ENCODE results near the gene PLSCR2. TPM values are rescaled to one million over a fixed set of nuclear protein-coding genes. Genes with fewer than 3 reads are reported as not detected.
A peak's percentile ranks its signal among the peaks of the same experiment; 100 is the strongest.
"Not testable (repeated sequence)": the region's sequence is repeated elsewhere in the genome, so short reads cannot be mapped to it uniquely, and the experiment has no call there.

PLSCR2 gene
- total RNA-seq, 1 experiment from 2014 or later = not detected

GRCh38 chr3:146491303-146491702, 21.9 kb upstream of the PLSCR2 start:
- no peak for DNase-seq (ENCODE audit: low read depth)

- no peak for DNase-seq (ENCODE audit: low read depth)
Observed at GRCh38 chr3:146485297-146485696, 15.9 kb upstream of the PLSCR2 start.

- no peak for DNase-seq (ENCODE audit: low read depth)
Observed at GRCh38 chr3:146476094-146476740, 6.9 kb upstream of the PLSCR2 start.

DNA sequence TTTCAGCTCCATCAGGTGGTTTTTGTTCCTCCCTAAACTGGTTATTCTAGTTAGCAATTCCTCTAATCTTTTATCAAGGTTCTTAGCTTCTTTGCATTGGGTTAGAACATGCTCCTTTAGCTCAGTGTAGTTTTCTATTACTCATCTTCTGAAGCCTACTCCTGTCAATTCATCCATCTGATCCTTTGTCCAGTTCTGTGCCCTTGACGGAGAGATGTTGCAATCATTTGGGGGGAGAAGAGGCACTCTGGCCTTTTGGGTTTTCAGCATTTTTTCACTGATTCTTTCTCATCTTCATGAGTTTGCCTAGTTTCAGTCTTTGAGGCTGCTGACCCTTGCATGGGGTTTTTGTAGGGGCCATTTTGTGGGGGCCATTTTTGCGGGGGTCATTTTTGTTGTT, 5.6 kb upstream of the PLSCR2 start:
- not testable (repeated sequence) for DNase-seq (ENCODE audit: low read depth)

DNA sequence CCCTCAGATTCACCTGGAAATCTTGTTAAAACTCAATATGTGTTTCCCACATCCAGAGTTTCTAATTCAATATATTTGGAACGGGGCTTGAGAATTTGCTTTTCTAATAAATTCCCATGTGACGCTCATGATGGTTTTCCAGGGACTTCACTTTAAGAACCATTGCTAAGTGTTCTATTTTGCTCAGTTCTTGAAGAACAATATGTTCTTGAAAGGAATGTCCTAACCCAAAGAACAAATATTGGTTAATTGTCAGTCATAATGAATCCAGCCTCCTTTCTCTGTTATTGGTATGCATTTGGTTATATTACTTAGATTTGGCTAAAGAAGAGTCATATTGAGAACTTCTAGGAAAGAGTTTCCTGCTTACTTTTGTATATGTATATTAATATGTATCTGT, 4.4 kb upstream of the PLSCR2 start:
- no peak for DNase-seq (ENCODE audit: low read depth)

DNA sequence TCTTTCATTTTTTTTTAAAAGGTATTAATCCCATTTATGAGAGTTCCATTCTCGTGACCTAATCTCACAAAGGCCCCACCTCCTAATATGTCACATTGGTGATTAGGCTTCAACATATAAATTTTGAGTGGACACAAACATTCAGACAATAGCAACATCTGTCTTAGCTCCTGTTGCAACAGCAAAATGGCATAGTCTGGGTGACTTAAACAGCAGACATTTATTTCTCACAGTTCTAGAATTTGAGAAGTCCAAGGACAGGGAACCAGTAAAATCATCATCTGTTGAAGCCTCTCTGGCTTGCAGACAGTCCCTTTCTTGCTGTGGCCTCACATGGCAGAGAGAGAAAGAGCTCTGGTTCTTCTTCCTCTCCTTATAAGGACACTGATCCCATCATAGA, 3.2 kb upstream of the PLSCR2 start:
- DNase-seq (ENCODE audit: low read depth) = no peak

GRCh38 chr3:146471012-146471411, 1.7 kb upstream of the PLSCR2 start:
- DNase-seq (ENCODE audit: low read depth) = no peak

- DNase-seq (ENCODE audit: low read depth) = no peak
Observed at GRCh38 chr3:146470425-146470990, 1.1 kb upstream of the PLSCR2 start.

- DNase-seq (ENCODE audit: low read depth) = no peak
Observed at GRCh38 chr3:146468671-146469149, 651 bp downstream of the PLSCR2 start.

- DNase-seq (ENCODE audit: low read depth) = peak; percentile 14
Observed at GRCh38 chr3:146468234-146468633, 1.1 kb downstream of the PLSCR2 start.

- DNase-seq (ENCODE audit: low read depth) = no peak
Observed at GRCh38 chr3:146466604-146467003, 2.8 kb downstream of the PLSCR2 start.

DNA sequence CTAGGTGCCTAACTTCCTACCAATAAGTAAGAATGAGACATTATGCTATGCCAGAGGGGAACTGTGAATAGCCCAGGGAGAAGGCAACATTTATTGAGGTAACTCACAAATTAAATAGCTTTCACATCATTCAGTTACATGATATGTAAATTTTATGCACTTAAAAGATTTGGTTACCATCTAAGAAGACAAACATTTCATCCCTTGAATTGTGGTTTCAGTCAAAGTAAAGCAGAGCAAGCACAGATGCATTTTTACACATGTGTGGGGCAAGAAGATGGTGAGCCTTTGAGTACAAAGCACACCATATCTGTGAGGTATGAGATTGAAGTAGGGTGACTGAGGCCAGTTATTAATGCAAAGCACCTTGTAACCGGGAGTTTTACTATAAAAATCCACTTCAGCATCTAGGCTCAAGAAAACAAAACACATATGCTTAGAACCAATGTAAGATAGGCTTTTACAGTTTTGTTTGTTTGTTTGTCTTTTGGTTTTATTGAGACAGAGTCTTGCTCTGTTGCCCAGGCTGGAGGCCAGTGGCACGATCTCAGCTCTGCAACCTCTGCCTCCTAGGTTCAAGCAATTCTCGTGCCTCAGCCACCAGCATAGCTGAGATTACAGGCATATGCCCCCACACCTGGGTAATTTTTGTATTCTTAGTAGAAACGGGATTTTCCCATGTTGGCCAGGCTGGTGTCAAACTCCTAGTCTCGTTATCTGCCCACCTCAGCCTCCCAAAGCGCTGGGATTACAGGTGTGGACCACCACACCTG, 3.5 kb downstream of the PLSCR2 start:
- DNase-seq (ENCODE audit: low read depth) = no peak

DNA sequence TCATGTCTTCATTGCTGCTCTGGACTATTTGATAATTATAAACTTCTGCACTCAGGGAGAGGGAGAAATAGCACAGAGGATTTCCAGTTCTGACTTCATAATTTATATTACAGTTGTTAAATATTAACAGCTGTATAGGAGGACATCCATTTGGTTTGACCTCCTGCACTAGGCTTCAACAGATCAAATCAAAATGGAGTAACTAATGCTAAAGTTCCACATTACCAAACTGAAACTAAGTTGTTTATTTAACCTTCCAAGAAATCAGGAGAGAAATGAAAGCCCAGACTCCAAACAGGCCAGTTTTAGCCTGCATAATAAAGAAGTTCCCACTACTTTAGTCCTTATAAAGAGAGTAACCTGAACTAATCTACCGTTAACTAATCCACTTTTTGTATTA, 4.6 kb downstream of the PLSCR2 start:
- no peak for DNase-seq (ENCODE audit: low read depth)

DNA sequence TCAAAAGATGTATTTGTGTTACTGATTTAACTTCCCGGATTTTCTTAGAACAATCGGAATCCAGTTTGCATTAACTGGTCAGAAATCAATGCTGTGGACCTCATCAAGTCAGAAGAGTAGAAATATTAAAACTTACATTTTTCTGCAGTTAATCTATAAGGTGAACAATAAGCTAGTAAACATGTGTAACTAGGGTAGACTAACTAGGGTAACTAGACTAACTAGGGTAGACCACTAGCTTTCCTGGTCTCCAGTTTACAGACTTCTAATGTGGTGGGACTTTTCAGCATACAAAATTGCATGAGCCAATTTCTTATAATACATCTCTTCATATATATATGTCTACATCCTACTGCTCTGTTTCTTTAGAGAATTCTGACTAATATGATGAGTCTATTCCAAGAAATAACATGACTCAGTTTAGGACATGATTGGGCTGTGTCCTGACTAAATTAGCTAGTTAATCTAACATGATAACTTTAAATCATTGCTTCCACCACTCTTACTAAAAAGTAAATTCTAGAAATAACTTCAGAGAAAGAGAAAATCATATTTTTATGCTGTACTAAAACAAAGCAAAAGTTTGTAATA, 5.3 kb downstream of the PLSCR2 start:
- no peak for DNase-seq (ENCODE audit: low read depth)

- DNase-seq (ENCODE audit: low read depth) = no peak
Observed at GRCh38 chr3:146454796-146455195, 14.6 kb downstream of the PLSCR2 start.

DNA sequence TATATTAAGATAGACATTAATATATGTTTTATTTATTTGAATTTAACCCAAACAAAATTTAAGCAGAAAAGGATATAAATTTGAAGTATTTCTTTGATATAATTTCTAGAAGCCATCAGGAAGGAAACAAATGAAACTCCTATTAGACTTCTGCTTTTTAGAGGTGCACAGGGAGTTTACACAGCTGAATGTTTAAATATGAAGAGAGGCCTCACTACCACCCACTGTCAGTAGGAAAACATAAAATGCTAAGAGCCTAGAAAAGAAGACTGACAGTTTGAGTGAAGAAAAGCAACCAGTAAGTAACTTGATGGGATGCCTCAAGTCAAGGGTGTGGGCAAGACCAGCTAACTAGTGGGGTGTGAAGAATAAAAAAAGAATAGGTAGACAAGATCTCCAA, 19.7 kb downstream of the PLSCR2 start:
- no peak for DNase-seq (ENCODE audit: low read depth)

GRCh38 chr3:146449076-146449475, 20.3 kb downstream of the PLSCR2 start:
- DNase-seq (ENCODE audit: low read depth) = no peak

GRCh38 chr3:146446026-146446425, 23.3 kb downstream of the PLSCR2 start:
- no peak for DNase-seq (ENCODE audit: low read depth)

- DNase-seq (ENCODE audit: low read depth) = not testable (repeated sequence)
Observed at GRCh38 chr3:146440310-146440709, 29.1 kb downstream of the PLSCR2 start.

GRCh38 chr3:146432066-146432465, 37.3 kb downstream of the PLSCR2 start:
- DNase-seq (ENCODE audit: low read depth) = no peak

DNA sequence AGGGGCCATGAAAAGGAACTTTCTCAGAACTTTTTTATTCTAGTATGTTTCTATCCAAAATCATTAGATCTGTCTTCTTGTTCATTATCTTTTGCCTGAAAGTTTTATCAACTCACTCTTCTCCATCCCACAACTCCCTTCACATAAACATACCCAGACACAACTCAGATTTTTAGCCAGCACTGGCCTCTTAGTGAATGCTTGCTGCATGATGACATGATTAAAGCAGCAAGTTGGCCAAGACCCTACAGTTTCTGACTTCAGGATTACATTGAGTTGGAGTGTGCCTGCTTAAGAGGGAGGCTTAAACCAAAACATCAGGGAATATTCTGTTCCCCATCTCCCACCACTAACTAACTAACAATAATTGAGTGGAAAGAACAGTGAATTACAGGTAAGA, 38.1 kb downstream of the PLSCR2 start:
- no peak for DNase-seq (ENCODE audit: low read depth)

DNA sequence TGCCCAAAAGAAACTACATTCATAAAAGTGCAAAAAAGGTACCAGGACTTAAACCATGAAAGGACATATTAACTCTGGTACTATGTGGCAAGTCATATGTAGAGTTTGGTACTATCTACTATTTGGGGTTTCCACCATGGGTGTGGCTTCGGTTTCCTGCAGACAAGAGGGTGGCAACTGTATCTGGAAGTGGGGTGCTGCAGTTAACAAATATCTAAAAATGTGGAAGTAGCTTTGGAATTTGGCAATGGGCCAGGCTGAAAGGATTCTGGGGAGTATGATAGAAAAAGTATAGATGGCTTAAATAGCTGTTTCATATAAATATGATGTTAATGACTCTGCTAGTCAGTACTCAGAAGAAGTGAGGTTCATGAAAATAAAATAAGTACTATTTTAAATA, 44.0 kb downstream of the PLSCR2 start:
- no peak for DNase-seq (ENCODE audit: low read depth)
